NOMO-1 (cell line): ENCODE measurements around the gene RNF166.

Experiments
- DNase-seq, 2 experiments: peaks; one replicate each; lab custom pipeline; 2025; ENCODE audit not compliant: unreplicated experiment in 2 of 2; lab: John Stamatoyannopoulos, UW

RNF166 gene

DNA sequence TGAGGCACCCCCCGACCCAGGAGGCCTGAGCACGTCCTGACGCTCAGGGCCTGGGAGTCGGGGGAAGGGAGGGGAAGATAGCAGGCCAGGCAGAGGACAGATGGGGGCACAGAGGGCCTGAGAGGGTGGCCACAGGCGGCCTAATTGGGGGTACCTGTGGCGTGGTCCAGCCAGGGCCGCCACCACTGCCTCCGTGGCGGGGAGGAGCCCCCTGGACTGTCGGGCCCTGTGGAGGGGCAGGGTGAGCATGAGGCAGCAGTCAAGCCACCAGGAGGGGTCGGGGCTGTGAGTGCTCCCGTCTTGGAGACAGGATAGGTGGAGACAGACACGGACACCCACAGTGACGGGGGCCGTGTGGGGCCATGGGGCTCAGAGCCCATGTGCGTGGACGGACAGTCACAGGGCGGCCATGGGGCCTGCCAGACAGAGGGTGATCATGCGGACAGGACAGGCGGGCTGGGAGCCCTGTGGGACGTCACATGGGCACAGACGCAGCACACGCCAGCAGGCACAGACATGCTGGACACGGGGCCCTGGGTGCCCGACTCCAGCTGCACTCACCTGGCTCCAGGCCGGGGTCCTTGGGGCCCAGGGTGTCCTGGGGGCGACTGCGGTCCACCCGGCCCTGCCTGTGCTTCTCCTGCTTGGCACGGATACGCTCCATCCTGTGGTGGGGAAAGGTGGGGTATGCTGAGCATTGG, 18.8 kb upstream of the RNF166 start:
- DNase-seq: no peak

DNA sequence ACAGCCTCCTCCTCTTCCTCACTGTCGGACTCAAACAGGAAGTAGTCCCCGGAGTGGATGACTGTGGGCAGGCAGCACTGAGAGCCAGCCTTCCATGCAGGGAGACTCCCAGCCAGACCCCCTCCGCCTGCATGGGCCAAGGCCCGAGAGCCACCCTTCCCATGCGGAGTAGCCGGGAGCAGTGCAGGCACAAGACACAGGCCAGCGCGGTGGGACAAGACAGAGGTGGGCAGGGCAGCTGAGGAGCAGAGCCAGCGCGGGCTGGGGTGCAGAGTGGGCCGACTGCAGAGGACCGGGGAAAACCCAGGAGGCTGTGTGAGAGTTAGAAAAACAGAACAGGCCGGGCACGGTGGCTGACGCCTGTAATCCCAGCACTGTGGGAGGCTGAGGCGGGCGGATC, 17.7 kb upstream of the RNF166 start:
- no peak for DNase-seq

DNA sequence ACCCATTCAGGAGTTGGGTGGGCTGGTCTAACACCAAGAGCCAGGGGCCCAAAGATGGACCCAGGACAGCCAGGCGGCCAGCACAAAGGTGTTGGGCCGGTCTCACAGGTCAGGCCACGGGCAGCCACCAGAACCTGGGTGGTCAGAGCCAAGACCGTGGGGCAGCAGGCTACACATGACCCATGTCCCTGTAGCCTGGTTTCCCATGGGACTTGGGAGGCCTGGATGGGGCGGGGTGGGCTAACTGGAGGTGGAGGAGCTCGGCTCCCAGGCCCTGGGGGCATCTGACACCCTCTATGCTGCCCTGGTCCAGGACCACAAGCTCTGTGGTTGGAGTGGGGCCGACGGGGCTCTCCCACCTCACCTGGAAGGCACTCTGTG, 17.3 kb upstream of the RNF166 start:
- no peak for DNase-seq

DNA sequence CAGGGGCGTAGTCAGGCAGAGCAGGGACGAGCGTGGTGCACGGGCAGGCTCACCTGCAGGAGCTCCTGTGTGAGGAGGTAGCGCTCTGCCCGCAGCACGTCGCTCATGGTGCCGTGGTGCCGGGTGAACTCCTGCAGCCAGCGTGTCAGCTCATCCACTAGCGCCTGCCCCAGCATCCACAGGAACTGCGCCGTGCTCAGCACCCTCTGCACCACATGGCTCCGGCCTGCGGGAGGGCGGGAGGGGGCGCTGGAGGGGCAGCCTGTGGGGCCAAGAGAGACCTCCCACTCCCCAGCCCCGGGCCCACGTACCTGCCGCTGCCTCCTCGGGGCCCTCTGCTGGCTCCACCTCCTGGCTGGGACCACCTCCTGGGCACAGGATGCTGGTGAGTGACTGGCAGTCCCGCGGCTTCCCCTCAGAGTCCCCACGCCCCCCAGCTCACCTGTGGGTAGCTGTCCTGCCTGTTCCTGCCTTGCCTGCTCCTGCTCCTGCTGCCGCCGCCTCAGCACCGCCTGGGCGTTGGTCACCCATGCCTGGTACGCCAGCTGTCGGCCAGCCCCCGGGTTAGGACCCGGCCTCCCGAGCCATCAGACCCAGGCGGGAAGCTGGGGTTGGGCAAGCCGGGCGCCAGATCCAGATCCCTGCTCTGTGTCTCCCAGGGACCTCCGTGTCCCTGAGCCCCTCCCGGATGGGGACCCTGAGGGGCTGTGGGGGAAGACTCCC, 16.7 kb upstream of the RNF166 start:
- DNase-seq: no peak

DNA sequence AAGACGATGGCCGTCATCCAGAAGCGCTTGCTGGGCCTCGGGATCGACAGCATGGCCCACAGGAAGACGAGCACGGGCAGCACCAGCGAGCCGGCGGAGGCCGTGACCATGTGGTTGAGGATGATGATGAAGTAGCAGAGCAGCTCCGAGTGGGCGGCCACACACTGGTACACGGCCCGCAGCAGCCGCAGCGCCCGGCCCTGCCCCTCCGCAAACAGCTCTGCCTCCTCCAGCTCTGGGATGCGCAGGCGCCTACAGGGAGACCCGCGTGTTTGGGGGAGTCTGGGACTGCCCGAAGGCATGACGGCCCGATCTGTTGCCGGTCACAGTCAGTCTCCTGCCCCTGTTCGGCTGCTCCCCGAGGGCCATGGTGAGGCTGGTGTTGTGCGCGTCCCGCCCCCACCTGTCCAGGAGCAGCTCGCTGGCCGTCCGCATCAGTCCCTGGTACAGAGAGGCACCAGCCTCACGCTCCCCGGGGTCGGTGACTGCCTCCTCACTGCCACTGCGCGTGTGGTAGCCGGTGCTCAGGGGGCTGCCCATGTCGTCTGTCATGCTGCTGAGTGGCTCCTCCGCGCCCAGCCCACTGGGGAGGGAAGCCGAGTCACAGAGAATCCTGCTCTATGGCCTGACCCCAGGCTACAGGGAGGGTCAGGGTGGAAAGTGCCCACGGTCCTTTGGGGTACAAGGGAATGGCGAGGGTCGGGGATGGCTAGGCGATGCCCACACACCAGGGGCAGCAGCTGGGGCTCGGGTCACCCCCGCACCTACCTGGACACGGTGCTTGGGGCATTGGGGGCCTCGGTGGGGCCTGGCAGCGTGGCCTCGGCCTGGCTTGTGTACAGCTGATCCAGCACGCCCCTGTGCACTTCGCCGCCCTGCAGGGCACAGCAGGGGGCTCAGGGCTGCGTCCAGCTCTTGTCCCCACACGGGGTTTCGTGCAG, 15.9 kb upstream of the RNF166 start:
- DNase-seq: no peak

DNA sequence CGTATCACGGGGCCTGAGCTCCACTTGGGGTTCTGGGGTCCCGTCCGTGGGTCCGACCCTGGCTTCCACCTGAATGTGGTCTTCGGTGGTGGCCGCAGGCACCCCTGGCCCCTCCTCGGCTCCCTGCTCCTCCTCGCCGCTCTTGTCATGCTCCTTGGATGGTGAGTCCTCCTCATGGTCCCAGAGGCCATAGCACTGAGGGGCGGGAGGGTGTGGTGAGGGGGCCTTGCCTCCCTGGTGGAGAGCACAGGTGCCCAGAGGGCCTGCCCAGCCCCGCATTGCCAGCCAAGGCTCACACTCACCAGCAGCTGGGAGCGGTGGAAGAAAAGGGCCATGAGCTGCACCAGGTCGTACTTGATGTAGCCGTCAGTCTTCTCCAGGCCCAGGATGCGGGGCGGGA, 15.0 kb upstream of the RNF166 start:
- DNase-seq: no peak

DNA sequence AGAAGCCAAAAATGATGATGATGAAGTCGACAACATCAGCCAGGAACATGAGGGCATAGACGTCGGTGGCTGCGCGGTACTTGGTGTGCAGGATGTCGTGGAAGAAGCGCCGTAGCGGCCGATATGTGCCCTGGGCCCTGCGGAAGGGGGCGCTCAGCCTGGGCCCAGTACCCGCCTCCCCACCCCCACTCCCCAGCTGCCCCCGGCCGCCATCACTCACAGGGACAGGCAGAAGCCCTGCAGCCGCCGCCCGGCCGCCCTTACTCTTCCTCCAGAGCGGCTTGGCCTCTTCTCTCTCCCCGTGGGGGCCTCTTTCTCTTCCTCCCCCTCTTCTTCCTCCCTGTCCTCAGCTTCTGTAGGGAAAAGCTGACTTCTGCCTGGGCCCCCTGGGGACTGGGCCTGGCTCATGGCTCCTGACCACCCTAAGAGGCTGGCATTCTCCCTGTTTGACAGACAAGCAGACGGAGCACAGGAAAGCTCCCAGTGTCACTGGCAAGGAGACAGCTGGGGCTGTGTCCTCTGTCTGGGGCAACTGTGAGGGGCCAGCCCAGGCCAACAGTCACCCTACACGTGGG, 14.3 kb upstream of the RNF166 start:
- DNase-seq: no peak

DNA sequence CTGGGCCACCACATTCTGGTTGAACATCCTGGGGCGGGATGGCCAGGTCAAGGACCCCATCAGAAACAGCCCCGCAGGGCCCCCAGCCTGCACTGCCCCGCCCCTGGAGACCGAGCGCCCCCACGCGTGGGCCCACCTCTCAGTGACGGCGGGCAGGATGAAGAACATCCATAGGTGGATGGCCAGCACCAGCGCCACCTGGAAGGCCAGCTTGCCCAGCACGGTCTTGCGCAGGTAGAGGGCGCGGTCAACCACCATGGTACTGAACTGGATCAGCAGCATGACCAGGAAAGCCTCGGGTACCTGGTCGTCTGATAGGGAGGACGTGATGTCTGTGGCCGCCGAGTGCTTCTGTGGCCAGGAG, 13.7 kb upstream of the RNF166 start:
- no peak for DNase-seq

DNA sequence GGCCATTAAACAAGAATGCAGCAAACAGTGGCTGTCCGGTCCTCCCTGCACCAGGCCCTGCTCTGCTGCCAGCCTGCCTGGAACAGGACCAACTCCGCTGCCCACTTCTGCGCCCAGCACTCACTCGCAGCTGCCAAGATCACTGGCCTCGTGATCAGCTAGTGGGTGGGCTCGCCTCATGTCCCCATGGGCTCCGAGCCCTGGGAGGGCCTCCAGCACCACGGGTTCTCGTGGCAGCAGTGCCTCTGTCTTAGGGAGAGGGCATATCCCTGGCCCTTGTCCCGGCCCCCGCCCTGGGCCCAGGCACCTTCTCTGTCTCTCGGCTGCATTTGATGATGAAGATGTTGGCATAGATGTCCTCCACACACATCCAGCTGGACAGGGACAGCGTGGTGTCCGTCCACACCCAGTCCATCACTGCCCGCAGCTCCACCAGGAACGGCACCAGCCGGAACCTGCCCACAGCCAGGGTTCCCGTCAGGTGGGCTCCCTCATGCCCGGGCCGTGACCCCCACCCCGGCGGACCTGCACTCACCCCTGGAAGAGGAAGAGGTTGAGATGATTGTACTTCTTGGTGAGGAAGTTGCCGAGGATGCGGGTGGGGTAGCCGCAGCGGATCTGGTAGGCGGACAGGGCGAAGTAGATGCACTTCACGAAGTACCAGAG, 13.2 kb upstream of the RNF166 start:
- no peak for DNase-seq

DNA sequence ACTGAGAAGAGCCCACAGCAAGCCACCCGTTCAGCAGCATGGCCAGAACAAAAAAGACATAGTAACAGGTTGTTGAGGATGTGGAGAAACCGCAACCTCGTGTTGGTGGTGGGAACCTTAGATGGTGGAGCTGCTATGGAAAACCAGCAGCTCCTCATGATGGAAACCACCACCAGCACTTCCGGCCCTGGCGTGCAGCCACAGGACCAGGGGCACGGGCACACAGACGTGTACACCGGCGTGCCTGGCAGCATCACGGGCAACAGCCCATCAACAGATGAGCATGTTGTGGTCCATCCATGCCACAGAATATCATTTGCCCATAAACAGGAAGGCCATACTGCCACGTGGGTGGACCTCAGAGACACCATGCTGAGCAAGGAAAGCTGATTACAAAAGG, 12.0 kb upstream of the RNF166 start:
- no peak for DNase-seq

DNA sequence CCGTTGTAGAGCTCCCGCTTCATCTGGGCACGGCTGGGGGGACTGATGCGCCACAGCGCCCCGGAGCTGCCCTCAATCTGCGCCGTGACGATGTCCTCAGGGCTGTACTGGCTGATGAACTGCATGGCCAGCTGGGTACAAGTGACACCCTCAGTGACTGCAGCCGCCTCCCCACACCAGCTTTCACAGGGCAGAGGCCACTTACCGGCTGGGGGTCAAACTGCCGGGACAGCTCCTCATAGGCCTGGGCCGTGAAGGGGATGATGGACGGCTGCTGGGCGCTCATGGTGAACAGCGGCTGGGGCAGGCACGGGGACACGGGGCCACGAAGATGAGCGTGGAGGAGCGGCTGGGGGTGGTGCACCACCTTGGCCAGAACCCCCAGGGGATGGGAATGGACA, 10.4 kb upstream of the RNF166 start:
- no peak for DNase-seq

DNA sequence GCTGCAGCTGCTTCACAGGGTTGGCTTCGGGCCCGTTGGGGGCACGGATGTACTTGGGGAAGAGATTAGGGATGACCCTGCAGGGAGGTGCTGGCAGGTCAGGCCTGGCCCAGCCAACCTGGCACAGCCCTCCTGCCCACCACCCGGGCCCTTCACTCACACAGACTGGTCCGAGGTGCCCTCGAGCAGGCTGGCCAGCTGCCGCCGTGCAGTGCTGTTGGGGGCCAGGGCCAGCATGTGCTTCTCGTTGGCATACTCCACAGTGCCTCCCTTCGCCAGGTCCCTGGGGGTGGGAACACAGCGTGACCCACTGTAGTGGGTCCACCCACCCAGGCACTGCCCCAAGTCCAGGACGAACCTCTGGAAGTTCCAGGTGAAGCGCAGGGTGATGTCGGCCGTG, 10.0 kb upstream of the RNF166 start:
- no peak for DNase-seq

DNA sequence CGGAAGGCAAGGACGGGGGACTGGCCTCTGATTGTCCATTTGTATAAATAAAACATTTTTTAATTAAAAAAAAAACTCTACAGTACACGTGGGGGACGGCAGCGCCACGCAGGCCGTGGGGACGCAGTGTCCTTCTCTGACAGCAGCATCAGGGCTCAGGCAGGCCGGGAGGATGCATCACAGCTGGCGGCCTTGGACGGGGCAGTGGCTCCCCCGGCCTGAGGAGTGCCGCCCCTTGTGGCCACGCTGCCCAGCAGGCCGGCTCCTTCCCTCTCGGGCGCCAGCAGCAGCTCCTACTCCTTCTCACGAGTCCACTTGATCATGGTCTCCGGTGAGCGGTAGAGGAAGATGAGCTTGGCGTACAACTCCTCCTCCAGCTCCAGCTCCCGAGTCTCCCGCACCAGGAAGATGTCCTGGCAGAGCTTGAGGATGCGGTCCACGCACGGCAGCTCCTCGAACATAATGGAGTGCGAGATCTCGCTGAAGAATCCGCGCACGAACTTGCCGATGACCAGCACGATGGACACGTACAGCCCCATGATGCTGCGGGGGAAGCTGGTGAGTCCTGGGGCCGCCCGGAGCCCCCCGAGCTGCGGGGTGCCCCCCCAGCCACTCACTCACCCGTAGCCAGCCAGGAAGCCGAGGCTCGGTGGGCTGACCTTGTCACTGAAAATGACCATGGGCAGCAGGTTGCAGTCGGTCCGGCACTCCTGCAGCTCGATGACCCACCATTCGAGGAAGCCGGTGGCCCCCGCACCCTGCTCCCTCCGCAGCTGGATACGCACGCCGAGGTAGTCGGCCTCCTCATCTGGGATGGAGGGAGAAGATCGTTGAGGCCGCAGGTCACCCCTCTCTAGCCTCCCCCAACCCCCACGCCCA, 9.3 kb upstream of the RNF166 start:
- no peak for DNase-seq

DNA sequence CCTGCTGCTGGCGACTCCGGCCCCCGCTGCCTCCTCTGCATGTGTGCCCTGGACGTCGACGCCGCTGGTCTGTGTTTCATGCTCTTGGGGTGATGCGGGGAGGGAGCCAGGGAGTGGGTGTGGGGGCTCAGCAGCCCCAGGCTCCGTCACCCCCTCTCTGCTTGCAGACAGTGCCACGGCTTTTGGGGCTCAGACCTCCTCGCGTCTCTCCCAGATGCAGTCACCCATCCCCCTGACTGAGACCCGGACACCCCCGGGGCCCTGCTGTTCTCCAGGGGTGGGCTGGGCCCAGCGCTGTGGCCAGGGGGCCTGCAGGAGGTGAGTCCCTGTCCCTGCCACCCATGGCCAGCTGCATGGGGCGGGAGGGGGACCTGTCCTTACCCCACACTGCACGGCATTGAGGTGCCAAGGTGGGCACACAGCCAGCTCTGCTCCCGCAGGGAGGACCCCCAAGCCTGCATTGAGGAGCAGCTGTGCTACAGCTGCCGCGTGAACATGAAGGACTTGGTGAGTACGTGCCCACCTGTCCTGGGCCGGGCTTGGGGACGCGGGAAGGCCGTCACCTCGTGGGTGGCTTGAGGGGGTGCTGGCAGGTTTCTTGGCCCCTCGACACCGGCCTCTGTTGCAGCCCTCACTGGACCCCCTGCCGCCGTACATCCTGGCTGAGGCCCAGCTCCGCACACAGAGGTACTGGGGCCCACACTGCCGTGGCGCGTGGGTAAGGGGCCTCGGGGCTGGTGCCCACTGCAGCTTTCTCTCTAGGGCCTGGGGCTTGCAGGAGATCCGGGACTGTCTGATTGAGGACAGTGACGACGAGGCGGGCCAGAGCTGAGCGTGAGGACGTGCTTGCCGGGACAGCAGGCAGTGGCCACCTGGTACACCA, 8.5 kb upstream of the RNF166 start:
- no peak for DNase-seq

DNA sequence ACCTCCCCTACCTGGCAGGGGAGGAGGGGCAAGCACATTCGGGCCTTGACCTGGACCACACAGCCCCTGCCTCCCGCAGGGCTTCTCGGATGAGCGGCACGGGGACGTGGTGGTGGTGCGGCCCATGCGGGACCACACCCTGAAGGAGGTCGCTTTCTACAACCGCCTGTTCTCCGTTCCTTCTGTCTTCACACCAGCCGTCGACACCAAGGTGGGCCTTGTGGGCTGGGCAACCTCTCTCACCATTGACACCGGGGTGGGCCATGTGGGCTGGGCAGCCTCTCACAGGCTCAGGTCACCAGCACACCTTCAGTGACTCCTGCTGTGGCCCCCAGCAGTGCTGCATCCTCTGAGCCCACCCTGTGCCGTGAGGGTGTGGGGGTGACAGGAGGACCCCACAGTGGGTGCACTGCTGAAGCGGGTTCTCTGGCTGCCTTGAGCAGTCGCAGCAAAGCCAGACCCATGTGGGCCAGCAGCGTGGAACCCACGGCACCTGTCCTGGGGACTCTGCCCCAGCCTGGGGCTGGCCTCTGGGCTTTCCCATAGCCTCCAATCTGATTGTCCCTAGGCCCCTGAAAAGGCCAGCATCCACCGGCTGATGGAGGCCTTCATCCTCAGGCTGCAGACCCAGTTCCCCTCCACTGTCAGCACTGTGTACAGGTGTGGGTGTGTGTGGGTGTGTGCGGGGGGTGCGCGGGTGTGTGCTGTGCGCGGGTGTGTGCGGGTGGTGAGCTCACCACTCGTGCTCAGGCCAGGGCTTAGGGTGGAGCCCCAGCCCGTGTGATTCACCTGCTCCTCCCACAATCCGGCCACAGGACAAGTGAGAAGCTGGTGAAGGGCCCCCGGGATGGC, 7.6 kb upstream of the RNF166 start:
- no peak for DNase-seq

DNA sequence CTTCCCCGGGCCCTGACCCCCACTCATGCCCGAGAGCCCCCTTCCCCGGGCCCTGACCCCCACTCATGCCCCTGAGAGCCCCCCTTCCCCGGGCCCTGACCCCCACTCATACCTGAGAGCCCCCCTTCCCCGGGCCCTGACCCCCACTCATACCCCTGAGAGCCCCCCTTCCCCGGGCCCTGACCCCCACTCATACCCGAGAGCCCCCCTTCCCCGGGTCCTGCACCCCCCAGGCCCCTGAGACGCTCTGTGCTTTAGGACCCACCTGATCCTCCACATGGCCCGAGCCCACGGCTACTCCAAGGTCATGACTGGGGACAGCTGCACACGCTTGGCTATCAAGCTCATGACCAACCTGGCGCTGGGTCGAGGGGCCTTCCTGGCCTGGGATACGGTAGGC, 6.8 kb upstream of the RNF166 start:
- DNase-seq: no peak

DNA sequence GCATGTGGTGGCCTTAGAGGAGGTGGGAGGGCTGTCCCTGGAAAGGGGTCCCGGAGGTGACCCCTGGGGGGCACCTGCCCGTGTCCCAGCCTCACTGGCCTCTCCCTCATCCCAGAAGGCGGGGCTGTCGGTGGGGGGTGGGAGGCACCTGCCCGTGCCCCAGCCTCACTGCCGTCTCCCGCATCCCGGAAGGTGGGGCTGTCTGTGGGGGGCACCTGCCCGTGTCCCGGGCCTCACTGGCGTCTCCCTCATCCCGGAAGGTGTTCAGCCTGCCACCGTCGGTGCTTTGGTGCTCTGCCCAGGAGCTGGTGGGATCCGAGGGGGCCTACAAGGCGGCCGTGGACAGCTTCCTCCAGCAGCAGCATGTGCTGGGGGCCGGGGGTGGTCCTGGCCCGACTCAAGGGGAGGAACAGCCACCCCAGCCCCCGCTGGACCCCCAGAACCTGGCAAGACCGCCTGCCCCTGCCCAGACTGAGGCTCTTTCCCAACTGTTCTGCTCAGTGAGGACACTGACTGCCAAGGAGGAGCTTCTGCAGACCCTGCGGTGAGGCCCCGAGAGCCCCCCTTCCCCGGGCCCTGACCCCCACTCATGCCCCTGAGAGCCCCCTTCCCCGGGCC, 6.3 kb upstream of the RNF166 start:
- DNase-seq: no peak
